ENCODE results near the gene ZNF775.

The ZNF775 gene

GRCh38 chr7:150405584-150406311, 26.6 kb downstream of the ZNF775 start:
- H3K4me3 ChIP-seq (ENCODE audit: control insufficient read depth, low read depth, low read length): peak overlapping the region; percentile 67
- TF ChIP-seq, protein P1, sequence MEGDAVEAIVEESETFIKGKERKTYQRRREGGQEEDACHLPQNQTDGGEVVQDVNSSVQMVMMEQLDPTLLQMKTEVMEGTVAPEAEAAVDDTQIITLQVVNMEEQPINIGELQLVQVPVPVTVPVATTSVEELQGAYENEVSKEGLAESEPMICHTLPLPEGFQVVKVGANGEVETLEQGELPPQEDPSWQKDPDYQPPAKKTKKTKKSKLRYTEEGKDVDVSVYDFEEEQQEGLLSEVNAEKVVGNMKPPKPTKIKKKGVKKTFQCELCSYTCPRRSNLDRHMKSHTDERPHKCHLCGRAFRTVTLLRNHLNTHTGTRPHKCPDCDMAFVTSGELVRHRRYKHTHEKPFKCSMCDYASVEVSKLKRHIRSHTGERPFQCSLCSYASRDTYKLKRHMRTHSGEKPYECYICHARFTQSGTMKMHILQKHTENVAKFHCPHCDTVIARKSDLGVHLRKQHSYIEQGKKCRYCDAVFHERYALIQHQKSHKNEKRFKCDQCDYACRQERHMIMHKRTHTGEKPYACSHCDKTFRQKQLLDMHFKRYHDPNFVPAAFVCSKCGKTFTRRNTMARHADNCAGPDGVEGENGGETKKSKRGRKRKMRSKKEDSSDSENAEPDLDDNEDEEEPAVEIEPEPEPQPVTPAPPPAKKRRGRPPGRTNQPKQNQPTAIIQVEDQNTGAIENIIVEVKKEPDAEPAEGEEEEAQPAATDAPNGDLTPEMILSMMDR (IDR thresholded peaks at IDR 0.05; ENCODE audit: control insufficient read depth, insufficient read depth, low read depth, low read length, missing control alignments): no peak
- no peak for DNase-seq (ENCODE audit: low read depth)

DNA sequence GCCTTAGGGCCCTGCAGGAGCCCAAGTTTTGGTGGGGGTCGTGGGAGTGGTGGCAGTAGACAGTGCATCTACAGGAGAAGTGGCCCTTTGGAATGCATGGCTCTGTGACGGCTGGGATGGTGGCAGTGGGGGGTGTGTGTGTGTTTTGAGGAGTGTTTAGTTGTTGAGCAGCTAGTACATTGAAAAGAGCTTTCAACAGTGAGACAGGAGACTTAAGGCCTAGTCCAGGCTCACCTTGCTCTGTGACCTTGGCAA, 27.1 kb downstream of the ZNF775 start:
- no peak for DNase-seq (ENCODE audit: low read depth)
- TF ChIP-seq, protein P1 (IDR thresholded peaks at IDR 0.05; ENCODE audit: control insufficient read depth, insufficient read depth, low read depth, low read length, missing control alignments): no peak
- peak overlapping the region; percentile 67 for H3K4me3 ChIP-seq (ENCODE audit: control insufficient read depth, low read depth, low read length)

DNA sequence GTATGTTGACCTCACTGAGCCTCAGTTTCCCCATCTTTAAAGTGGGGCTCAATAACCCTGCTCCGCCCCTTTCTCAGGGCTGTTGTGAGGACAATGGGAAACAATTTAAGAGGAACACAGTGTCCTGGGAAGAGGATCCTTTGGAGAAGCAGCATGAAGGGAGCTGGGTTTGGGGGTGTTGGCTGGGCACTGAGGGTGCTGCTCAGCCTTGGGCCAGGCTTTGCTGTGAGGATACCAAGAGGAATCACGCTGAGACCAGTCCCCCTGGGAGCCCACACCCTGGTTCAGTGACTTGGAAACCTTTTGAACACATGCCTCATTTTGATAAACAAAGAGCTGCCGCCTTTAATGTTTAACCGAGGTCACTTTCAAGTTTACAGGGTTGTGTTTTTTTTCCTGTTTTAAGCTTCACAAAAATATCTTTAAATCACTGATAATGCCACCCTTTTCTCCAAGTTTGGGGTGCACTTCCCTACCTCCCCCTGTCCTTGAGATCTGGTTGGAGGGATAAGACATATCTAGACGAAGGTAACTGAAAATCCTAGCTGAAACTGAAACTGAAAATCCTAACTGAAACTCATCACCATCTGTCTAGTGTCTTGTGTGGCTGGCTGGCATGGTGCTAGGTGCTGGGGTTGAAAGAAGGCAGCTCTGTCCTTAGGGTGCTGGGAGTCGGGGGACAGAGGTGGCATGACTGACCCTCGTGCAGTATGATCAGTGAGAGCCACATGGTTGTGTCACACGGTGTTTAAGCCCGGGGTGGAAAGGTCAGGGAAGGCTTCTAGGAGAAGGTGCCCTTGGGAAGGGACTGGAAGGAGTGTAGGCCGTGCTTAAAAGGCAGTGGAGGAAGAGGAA, 27.7 kb downstream of the ZNF775 start:
- DNase-seq (ENCODE audit: low read depth): no peak
- no peak overlapping the region; the same call in 1 of the 2 replicates for H3K4me3 ChIP-seq (ENCODE audit: control insufficient read depth, low read depth, low read length)
- TF ChIP-seq, protein P1 (IDR thresholded peaks at IDR 0.05; ENCODE audit: control insufficient read depth, insufficient read depth, low read depth, low read length, missing control alignments): no peak

DNA sequence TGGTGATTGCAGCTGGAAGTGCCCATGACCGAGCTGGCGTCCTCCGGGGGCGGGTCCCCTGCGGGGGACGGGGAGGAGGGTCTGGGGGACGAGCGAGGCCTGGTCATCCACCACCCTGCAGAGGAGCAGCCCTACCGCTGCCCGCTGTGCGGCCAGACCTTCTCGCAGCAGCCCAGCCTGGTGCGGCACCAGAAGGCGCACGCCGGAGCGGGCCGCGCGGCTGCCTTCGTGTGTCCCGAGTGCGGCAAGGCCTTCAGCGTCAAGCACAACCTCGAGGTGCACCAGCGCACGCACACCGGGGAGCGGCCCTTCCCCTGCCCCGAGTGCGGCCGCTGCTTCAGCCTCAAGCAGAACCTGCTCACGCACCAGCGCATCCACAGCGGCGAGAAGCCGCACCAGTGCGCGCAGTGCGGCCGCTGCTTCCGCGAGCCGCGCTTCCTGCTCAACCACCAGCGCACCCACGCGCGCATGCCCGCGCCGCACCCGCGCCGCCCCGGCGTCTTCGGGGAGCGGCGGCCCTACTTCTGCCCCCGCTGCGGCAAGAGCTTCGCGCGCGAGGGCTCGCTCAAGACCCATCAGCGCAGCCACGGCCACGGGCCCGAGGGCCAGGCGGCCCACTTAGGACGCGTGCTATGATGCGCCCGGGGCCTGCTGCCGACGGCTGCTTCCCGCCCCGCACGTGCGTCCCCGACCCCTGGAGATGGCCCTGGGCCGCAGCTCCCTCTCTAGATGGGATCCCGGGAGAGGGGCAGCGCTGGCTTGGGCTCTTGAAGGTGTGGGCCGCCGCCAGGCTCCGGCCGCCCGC, 28.7 kb downstream of the ZNF775 start:
- no peak overlapping the region for H3K4me3 ChIP-seq (ENCODE audit: control insufficient read depth, low read depth, low read length)
- TF ChIP-seq, protein P1 (IDR thresholded peaks at IDR 0.05; ENCODE audit: control insufficient read depth, insufficient read depth, low read depth, low read length, missing control alignments): no peak
- no peak for DNase-seq (ENCODE audit: low read depth)

GRCh38 chr7:150408393-150409299, 29.5 kb downstream of the ZNF775 start:
- TF ChIP-seq, protein P1 (IDR thresholded peaks at IDR 0.05; ENCODE audit: control insufficient read depth, insufficient read depth, low read depth, low read length, missing control alignments): no peak
- DNase-seq (ENCODE audit: low read depth): no peak
- no peak overlapping the region for H3K4me3 ChIP-seq (ENCODE audit: control insufficient read depth, low read depth, low read length)

All from AG09309 (cell line).